AG09309 (cell line): ENCODE results near the gene DYNC1I1.

ENCODE experiments used
- DNase-seq: peaks from one replicate; pipeline ENCODE4 v3.0.0-alpha.2; 2010; ENCODE audit warnings: low read depth
- H3K4me3 ChIP-seq: 2 replicates; pipeline ENCODE4 v1.5.1; 2011; ENCODE audit warnings: mild to moderate bottlenecking, low read depth, low read length, moderate library complexity; ENCODE audit not compliant: control insufficient read depth
- TF ChIP-seq, protein P1 (sequence below): IDR thresholded peaks from 2 replicates; pipeline ENCODE4 v1.5.1; 2011; ENCODE audit warnings: mild to moderate bottlenecking, low read depth, low read length, inconsistent platforms; ENCODE audit not compliant: insufficient read depth, control insufficient read depth; ENCODE audit errors: missing control alignments

Gene DYNC1I1

DNA sequence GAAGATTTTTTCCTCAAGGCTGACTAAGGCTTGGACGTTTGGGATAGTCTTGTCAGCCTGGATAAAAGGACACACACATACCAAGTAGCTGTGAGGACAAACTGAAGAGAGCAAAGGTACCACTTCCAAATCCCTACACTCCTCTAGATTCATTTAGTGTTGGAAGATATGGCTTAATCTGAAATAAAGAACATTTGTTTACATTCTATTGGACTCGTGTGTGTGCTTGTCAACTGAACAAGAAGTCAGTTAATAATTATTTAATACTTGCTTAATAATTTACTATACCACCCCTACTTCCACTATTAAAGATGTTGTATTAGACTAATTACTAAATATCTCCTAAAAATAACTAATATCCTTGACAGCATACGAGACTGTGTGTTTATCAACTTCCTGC is 23.3 kb upstream of the DYNC1I1 start:
- TF ChIP-seq, protein P1, sequence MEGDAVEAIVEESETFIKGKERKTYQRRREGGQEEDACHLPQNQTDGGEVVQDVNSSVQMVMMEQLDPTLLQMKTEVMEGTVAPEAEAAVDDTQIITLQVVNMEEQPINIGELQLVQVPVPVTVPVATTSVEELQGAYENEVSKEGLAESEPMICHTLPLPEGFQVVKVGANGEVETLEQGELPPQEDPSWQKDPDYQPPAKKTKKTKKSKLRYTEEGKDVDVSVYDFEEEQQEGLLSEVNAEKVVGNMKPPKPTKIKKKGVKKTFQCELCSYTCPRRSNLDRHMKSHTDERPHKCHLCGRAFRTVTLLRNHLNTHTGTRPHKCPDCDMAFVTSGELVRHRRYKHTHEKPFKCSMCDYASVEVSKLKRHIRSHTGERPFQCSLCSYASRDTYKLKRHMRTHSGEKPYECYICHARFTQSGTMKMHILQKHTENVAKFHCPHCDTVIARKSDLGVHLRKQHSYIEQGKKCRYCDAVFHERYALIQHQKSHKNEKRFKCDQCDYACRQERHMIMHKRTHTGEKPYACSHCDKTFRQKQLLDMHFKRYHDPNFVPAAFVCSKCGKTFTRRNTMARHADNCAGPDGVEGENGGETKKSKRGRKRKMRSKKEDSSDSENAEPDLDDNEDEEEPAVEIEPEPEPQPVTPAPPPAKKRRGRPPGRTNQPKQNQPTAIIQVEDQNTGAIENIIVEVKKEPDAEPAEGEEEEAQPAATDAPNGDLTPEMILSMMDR, result no peak
- no peak overlapping the region for H3K4me3 ChIP-seq
- DNase-seq, result no peak

DNA sequence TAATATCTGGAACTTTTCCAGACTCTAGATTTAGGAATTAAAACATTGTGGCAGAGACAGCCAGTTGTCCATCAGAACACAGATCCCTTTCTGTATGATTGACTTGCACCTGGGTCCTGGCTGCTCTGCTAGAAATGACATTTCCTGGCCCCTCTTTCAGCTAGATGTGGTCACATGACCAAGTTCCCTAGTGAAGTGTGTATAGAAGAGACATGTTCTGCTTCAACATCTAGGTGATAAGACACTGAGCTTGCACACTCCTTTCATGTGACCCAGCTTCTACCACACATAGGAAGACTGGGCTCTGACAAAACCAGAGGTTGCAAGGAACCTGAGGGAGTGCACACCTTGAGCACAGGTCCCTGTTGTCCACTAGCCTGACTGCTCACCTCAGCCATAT is 22.8 kb upstream of the DYNC1I1 start:
- H3K4me3 ChIP-seq, result no peak overlapping the region
- DNase-seq, result no peak
- TF ChIP-seq, protein P1, result no peak

DNA sequence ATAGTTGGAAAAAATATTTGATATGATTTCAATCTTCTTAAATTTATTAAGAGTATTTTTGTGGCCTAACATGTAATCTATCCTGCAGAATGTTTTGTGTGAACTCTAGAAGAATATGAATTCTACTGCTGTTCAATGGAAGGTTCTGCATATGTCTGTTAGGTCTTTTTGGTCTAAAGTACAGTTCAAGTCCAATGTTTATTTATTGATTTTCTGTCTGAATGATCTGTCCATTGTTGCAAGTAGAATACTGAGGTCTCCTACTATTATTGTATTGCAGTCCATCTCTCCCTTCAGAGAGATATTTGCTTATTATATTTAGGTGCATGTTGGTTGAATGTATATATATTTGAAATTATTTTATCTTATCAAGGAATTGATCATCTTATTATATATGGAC is 18.9 kb upstream of the DYNC1I1 start:
- DNase-seq, result no peak
- TF ChIP-seq, protein P1, result no peak
- no peak overlapping the region for H3K4me3 ChIP-seq

DNA sequence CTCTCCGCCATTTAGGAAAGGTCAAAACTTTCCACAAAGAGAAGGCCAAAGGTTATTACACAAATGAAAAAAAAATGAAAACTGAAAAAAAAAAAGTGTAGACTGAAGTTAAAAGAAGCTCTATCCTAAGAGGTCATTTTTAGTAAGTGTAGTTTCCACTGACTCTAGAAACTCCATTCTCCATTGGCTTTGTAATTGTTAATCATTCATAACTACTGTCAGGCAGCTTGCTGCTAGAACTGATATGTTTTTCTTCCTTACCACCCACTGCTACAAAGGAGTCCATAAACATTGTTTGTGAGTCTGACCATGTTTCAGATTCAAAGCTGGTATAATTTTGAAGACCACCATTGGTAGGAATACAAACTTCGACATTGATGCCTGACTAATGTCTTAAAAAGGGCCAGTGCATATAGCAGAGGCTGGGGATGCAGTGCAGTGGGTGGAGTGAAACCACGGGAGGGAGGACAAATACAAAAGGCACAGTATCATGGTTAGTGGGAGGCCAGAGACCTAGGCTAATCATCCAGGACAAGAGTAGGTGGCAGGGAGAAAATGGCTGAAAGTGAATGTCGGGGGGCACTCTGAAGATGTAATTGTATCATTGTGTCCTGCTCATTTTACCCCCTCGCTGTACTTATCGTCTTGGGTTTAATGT is 16.9 kb upstream of the DYNC1I1 start:
- TF ChIP-seq, protein P1, result no peak
- DNase-seq, result no peak
- H3K4me3 ChIP-seq, result no peak overlapping the region

DNA sequence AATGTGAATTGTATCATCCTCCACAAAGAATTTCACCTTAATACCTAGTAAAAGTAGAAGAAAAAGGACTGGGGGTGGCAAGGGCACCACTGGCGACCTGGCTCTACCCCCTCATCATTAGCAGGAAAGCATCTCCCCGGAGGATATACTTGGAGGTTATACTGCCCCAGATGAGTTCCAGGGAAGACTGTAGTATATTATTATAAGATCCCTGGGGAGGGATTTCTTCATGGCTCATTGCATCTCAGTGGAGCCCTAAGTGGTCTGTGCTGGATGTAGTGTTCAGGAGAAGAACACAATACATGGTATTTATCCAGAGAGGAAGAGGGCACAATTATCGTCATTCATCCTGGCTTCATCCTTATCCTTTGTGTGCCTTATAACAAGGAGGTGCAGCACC is 14.2 kb upstream of the DYNC1I1 start:
- TF ChIP-seq, protein P1, result no peak
- H3K4me3 ChIP-seq, result no peak overlapping the region
- DNase-seq, result no peak

DNA sequence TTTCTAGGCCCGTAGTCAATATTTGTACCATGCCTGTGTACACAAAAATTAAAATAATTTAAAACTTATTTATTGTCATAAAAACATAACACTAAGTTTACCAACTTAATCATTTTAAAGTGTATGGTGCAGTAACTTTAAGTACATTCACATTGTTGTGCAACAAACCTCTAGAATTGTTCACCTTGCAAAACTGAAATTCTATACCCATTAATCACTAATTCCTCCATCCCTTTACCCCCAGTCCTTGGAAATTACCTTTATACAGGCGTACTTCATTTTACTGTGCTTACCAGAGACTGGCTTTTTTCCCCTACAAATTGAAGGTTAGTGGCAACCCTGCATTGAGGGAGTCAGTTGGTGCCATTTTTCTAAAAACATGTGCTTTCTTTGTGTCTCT is 6.3 kb upstream of the DYNC1I1 start:
- DNase-seq, result no peak
- TF ChIP-seq, protein P1, result no peak
- no peak overlapping the region for H3K4me3 ChIP-seq
